ENCODE results near the gene HIBCH. TPM values are rescaled to one million over a fixed set of nuclear protein-coding genes. Genes with fewer than 3 reads are reported as not detected.

The HIBCH gene
- total and polyA plus RNA-seq, 2 of the 13 experiments (the other 11 are each of a cell fraction or from before 2014, with no cell fraction given) = 18.8 to 49.5 TPM

DNA sequence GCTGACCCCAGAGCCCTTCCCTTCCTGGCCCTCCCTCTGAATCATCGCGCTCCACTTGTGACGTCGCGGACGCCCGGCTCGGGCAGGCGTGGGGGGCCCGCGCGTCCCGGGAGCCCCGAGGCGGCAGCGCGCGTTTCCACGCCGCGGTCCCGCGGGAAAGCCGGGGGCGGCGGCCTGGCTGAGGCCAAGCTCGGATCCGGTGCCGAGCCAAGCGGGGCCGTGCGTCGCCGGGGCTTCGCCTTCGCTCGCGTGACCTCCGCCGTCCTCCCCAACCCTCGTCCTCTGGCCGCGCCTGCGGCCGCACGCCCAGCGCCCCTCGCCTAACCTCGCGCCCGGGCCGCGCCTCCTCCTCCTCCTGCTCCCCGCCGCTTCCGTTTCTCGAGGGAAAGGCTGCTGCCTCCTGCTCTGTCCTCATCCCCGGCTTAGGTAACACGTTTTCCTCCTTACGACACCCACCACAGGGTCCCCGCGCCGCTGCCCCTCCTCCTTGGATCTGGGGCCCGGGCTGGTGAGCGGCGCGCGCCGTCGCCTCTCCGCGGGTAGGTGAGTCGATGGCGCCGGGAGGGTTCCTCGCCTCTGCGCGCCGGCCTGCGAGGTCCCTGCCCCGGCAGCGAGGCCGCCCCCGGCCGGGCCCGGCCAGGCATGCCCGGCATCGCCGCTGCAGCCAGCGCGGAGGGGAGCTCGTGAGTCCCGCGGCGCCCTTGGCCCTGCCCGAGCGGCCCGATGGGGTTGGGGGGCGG, 24.1 kb upstream of the HIBCH start, which contains the start of gene INPP1:
TSS of gene INPP1 (plus strand) at position 54 of the 740 bp plus-strand sequence. CDS start 16,514 bp downstream, outside the sequence.
- Histone ChIP-seq H3K9me3 (ENCODE audit: low read length) (no peaks in the 10 kb centered on the region), H3K4me2 (ENCODE audit: low read depth, low read length) (peak within 1 kb of the TSS; percentile 77), H2AFZ (ENCODE audit: low read length) (peak within 1 kb of the TSS; percentile 58), H3K27ac (ENCODE audit: extremely low read length, insufficient read depth, low read length) (peak within 1 kb of the TSS; percentile 59), H3K36me3 (replicated peaks in 1 of 2; ENCODE audit: control insufficient read depth in 1 of 2, insufficient read depth in 2 of 2, low read length in 2 of 2) (no peaks in the 10 kb centered on the region), H3K4me1 (ENCODE audit: insufficient read depth, low read length) (peaks cover 50% of the 10 kb centered on the region), H4K20me1 (ENCODE audit: insufficient read depth, low read length) (no peaks in the 10 kb centered on the region), H3K9ac (ENCODE audit: insufficient read depth, low read depth, low read length) (peak within 1 kb of the TSS; percentile 80), H3K27me3 (ENCODE audit: control insufficient read depth in 1 of 2, insufficient read depth in 2 of 2, low read length in 2 of 2) (no peaks in the 10 kb centered on the region), H3K4me3 (replicated peaks in 1 of 3; ENCODE audit: insufficient read depth in 1 of 3, low read depth in 2 of 3, low read length in 3 of 3) (peak within 1 kb of the TSS; percentile 71 to 92 (median 75)), H3K79me2 (ENCODE audit: insufficient read depth, low read length) (no peaks in the 10 kb centered on the region)
- DNase-seq (ENCODE audit: low spot score) (no peak), ATAC-seq (peak; percentile 88), FAIRE-seq (no peak)
- WGBS (ENCODE audit: low lambda C conversion rate) = 4% methylated on average over 54 of the region's 99 CpGs
- POLR2A ChIA-PET = interaction anchor here (0.7 to 3.1 kb wide), 6 partner anchors 9 to 190 kb away, joined by 3 to 36 read pairs (median 4); partner anchors contain the start of gene HIBCH
- intact Hi-C loops (cut with micrococcal nuclease; ENCODE audit: unreplicated experiment) = loop anchor here (1.0 to 5.0 kb wide), 2 partner anchors 29 to 169 kb away; no protein-coding TSS in a partner anchor
- in situ Hi-C loops (cut with HindIII; ENCODE audit: extremely low pct_ligation_motif_present, low pct_unique_long_range_greater_than_20kb) = loop anchor here (25.0 kb wide), 1 partner anchor 169 kb away; no protein-coding TSS in a partner anchor
- BruUV-seq (replicated peaks) = no TSS peak
- CTCF ChIA-PET (ENCODE audit: low intra/inter-chr PET ratio, low total read pairs) = interaction anchor here (1.4 to 3.0 kb wide), 2 partner anchors 29 to 167 kb away, joined by 8 to 31 read pairs; no protein-coding TSS in a partner anchor
- peak; percentile 99 for TF ChIP-seq ZNF687 (CRISPR knock-in tag; IDR thresholded peaks at IDR 0.05)
- 0 out of 2 replicates have a peak, but pooled peaks have one; percentile 81 for TF ChIP-seq ZNF577 (CRISPR knock-in tag; IDR thresholded peaks at IDR 0.05; ENCODE audit: borderline replicate concordance, low read depth)
- TF ChIP-seq TFE3 (CRISPR knock-in tag; IDR thresholded peaks at IDR 0.05) = 0 out of 2 replicates have a peak, but pooled peaks have one; percentile 46
- TF ChIP-seq CREB3 (CRISPR knock-in tag; IDR thresholded peaks at IDR 0.05) = peak; percentile 89; the same call in 1 of the 2 replicates
- TF ChIP-seq RFX5 (IDR thresholded peaks at IDR 0.05; ENCODE audit: low read depth, low read length) = 0 out of 2 replicates have a peak, but pooled peaks have one; percentile 17
- TF ChIP-seq DNMT1 (CRISPR knock-in tag; IDR thresholded peaks at IDR 0.05) = peak; percentile 24; the same call in 1 of the 2 replicates
- no peak for TF ChIP-seq DZIP1 (CRISPR knock-in tag; IDR thresholded peaks at IDR 0.05)
- peak; percentile 48; the same call in 1 of the 2 replicates for TF ChIP-seq ZNF431 (CRISPR knock-in tag; IDR thresholded peaks at IDR 0.05; ENCODE audit: borderline replicate concordance, low read depth)
- TF ChIP-seq CEBPG (CRISPR knock-in tag; IDR thresholded peaks at IDR 0.05) = peak; percentile 45
- no peak for TF ChIP-seq ZSCAN30 (CRISPR knock-in tag; IDR thresholded peaks at IDR 0.05)
- TF ChIP-seq ZNF790 (CRISPR knock-in tag; IDR thresholded peaks at IDR 0.05; ENCODE audit: borderline replicate concordance) = peak; percentile 83; the same call in 1 of the 2 replicates
- TF ChIP-seq ZNF296 (CRISPR knock-in tag; conservative IDR thresholded peaks at IDR 0.05) = no peak
- TF ChIP-seq FOXK2 (IDR thresholded peaks at IDR 0.05) = no peak
- TF ChIP-seq ZFAT (CRISPR knock-in tag; conservative IDR thresholded peaks at IDR 0.05) = no peak; the same call in 1 of the 2 replicates
